OCI-LY1 (cell line): ENCODE results near the gene BUB1B.

Experiments used
- CTCF ChIP-seq: fragments of 200-600 bp; sonication (generic), shearing (Covaris generic); IDR thresholded peaks from 2 replicates; pipeline ENCODE4 v1.5.1; 2017; ENCODE audit warnings: mild to moderate bottlenecking, antibody characterized with exemption, low read length, moderate library complexity, mixed read lengths
- EZH2 ChIP-seq: fragments of 200-600 bp; sonication (generic), shearing (Covaris generic); IDR thresholded peaks from 2 replicates; pipeline ENCODE4 v1.8.0; 2017; ENCODE audit warnings: borderline replicate concordance, mixed run types, mild to moderate bottlenecking, antibody characterized with exemption, low read length, moderate library complexity, mixed read lengths

DNA sequence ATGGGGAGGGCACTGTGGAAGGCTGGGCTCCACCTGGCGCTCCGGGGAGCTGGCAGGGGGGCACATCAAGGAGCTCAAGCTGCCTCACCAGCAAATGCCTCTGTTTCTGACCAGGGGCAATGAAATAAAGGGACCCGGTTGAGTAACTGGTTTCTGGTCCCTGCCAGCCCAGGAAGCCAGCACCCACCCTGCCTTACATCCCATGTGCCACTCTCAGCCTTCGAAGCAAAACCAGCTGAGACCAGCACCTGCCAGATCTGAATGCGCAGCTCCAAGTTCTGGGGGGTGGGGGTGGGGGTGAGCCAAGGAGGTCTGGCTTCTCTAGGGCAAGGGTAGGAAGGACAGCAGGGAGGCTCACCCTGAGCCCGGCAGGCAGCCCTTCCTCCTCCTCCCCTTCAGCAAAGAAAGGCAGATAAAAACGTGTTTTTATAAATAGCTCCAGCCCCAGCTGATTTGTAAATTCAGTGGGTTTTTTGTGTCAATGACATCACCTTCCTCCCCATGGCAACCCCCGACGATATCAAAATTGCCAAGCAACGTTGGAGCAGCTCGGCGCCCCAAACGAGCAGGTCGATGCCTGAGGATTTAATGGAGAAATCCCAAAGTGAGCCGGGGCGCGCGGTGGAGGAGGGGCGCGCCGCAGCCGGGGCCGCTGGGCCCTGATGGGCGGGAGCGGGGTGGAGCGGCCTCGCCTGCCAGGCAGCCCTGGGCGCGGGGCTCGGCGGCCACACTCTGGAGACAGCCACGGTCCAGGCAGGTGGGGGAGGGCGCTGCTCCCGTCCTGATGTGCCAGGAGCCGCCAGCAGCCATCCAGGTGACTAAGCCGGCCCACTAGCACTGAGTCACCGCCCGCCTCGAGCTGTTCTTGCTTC, 77.9 kb downstream of the BUB1B start, which contains the start of gene PAK6:
- TF ChIP-seq CTCF = no peak
- TF ChIP-seq EZH2 = no peak
